HG02973 (cell line): ENCODE data around the gene DNAH9.

Experiments
- ATAC-seq: cut with Tn5 transposase; IDR thresholded peaks from one replicate; pipeline ENCODE4 v1.9.1; 2021; ENCODE audit warnings: moderate library complexity; ENCODE audit not compliant: unreplicated experiment

Gene DNAH9

GRCh38 chr17:11739848-11740247 lies 141.6 kb downstream of the DNAH9 start:
- no peak for ATAC-seq

DNA sequence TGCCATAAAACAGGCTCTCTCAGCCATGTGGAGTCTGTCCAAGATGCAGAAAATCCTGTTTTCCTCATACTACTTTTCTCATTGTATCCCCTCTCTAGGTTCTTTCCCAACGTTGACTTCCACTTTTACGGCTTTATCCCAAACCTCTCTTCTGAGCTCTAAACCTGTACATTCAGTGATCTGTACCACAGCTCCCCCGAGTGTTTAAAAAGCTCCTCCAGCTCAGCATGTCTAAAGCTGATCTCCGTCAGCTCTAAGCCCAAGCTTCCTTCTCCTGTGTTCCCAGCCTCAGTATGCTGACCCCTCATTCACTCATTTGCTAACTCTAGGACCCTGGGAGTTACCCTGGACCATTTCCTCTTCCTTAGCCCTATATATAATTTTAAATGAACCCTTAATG lies 144.6 kb downstream of the DNAH9 start:
- ATAC-seq: no peak

GRCh38 chr17:11744696-11745095 lies 146.4 kb downstream of the DNAH9 start:
- no peak for ATAC-seq

DNA sequence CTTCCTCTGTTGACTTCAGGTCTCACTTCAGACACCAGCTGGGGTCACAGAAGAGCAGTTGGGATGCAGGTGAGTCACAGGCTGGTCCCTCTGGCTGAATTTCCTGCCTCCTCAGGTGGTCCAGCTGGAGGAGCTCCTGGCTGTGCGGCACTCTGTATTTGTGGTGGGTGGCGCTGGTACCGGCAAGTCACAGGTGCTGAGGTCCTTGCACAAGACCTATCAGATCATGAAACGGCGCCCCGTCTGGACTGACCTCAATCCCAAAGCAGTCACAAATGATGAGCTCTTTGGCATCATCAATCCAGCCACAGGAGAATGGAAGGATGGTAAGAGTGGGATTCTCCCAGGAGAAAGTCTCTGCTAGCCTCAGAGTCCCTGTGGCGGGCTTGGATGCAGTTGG lies 149.2 kb downstream of the DNAH9 start:
- ATAC-seq: no peak

GRCh38 chr17:11757815-11758214 lies 159.5 kb downstream of the DNAH9 start:
- no peak for ATAC-seq

DNA sequence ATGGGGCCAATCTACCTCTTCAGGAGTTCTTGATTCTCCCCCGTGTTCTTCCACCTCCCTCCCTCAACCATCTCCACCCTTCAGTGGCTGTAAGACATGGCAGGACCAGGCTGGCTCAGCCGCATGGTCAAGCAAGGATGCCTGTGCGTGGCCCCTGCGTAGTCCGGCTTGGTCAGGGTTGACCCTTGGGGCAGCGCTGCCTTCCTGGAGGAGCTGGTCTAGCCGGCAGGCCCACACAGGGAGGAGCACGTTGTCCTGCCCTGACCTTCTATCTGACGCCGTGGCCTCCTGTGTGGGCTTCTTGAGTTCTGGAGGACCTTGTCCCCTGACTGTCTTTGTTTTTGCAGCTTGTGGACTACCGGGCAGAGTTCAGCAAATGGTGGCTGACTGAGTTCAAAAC lies 169.8 kb downstream of the DNAH9 start:
- ATAC-seq: no peak

- ATAC-seq: no peak
Observed at GRCh38 chr17:11768981-11769380, 170.7 kb downstream of the DNAH9 start.

- no peak for ATAC-seq
Observed at GRCh38 chr17:11772031-11772430, 173.8 kb downstream of the DNAH9 start.

- no peak for ATAC-seq
Observed at GRCh38 chr17:11779892-11780291, 181.6 kb downstream of the DNAH9 start.

DNA sequence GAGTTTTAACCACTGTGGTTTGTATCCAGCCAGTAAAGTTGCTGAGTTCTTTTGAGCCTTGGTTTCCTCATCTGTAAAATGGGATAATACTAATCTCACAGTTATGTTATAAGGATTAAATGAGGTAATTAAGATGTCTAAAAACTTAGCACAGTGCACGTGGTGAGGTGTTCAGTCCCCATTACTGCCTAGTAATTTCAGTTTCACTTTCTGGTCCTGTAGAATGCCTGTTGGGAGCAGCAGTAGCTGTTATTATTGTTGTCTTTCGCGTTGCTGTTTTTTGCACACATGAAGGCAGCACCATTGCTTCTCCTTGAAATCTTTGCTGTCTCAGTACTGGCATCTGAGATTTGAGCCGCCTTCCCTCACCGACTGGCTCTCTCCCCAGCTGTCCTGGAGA lies 182.4 kb downstream of the DNAH9 start:
- no peak for ATAC-seq

DNA sequence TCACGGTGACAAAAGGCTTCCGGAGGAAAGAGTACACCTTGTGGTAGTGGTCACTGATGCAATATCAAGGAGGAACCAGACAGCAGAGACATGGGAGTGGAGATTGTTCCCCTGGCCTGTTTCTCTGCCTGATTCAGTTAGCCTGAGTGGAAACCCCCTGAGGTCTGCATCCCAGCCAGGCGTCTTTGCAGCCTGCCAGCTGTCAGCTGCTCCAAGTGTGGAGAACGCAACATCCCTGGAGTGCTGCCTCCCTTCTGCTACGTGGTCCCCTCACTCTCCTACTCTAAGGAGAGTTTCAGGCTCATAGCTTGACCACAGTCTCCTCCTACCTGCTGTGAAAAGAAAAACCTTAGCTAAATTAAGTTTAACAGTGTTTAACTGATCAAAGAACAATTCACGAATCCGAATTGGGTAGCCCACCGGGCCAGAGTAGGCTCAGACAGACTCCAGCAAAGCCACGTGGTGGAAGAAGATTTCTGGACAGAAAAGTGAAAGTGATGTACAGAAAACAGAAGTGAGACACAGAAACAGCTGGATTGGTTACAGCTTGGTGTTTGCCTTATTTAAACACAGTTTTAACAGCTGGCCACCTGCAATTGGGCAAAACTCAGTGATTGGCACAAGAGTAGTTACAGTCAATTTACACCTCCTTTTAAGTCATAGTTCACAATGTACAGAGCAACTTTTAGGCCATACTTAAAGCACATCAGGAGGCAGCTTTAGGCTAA lies 188.6 kb downstream of the DNAH9 start:
- no peak for ATAC-seq

- ATAC-seq: no peak
Observed at GRCh38 chr17:11795906-11796305, 197.6 kb downstream of the DNAH9 start.

DNA sequence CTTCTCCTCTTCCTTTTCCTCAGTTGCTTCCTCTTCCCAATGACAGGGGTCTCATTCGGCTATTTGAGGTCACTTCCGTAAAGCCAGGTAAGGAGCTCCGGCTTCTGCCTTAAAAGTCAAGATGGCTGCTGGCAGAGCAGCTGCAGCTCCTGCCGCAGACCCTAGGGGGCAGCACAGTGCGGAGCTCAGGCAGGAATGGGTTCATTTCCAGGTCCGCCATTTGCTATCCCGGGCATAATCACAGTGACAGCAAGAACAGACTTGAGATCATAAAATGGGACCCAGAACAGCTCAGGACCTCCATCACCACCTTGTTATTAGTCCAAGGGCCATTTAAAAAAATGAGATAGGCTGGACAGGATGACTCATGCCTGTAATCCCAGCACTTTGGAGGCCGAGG lies 199.5 kb downstream of the DNAH9 start:
- ATAC-seq: no peak

DNA sequence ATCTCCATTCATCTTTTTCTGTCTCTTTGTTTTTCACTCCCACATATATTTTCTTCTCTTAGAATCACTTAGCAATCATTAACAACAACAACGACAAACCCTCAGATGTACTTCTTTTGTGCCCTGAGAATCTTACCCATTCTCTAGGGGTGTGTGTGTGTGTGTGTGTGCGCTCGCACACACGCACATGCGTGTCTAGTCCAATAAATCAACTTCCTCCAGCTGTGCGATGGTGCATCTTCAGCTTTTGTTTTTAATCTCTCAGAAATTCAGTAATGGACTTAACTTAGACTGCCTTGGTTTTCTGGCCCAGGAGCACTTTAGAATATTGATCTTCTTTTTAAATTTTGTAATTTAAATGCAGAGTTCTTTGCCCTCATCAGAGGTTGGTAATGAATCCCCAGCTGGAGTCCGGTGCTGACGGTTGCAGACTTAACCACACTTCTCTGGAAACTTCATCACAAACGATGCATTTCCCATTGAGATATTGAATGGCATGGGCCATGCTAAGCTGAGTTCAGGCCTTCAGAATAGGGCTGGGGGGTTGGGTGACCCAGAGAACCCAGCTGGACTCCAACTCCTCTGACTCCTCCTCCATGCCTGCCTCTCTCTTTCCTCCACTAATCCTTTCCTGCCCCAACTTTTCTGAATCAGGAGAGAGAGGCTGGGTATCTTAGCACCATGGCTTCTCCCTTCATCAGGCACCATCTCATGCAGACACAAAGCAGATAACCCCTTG lies 205.1 kb downstream of the DNAH9 start:
- ATAC-seq: no peak

DNA sequence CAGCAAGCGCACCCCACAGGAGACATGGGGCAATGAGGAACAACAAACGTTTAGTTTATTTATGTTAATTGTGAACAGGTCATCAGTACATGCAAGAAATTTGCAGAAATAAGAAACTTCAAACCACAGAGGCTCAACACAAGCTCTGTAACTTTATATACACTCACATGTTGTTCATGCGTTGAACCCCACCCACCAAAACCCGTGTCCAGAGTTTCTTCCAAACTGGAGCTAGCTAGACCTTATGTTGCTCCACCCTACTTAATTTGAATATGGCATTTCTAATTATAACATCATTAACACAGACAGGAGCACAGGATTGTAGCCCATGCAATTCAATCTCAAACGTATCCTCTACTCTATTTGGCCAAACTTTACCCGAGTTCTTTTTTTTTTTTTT lies 206.9 kb downstream of the DNAH9 start:
- no peak for ATAC-seq

- ATAC-seq: no peak
Observed at GRCh38 chr17:11805952-11806351, 207.7 kb downstream of the DNAH9 start.

GRCh38 chr17:11807606-11808005 lies 209.3 kb downstream of the DNAH9 start:
- no peak for ATAC-seq

- ATAC-seq: no peak
Observed at GRCh38 chr17:11813278-11813677, 215.0 kb downstream of the DNAH9 start.

GRCh38 chr17:11813871-11814270 lies 215.6 kb downstream of the DNAH9 start:
- no peak for ATAC-seq

GRCh38 chr17:11814655-11815262 lies 216.5 kb downstream of the DNAH9 start:
- ATAC-seq: no peak

GRCh38 chr17:11816409-11816808 lies 218.1 kb downstream of the DNAH9 start:
- ATAC-seq: no peak

DNA sequence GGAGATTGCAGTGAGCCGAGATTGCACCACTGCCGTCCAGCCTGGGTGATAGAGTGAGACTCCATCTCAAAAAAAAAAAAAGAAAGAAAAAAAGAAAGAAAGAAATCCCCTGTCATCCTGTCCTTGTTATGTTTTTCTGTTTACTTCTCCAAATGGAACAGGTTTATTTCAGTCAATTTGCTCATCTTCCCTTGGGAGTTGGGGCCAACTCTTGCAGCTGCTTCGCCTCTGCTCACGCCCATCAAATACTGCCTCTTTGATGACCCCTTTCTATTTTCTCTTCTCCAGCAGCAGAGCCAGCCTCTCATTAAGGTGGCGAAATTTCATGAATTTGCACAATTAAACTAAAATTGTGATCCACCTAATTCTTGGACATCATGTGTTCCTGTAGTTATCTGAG lies 225.6 kb downstream of the DNAH9 start:
- no peak for ATAC-seq
